PC-3 (cell line): ENCODE results near the gene KIF20B.

ENCODE experiments used
- EZH2 ChIP-seq: fragments of 300-600 bp; sonication (generic); IDR thresholded peaks from one replicate; pipeline ENCODE4 v1.6.1; 2017; ENCODE audit warnings: antibody characterized with exemption, mild to moderate bottlenecking, low read length; ENCODE audit not compliant: unreplicated experiment
- EZH2phosphoT487 ChIP-seq: fragments of 300-600 bp; sonication (generic); IDR thresholded peaks from 2 replicates; pipeline ENCODE4 v1.6.1; 2018; ENCODE audit warnings: mild to moderate bottlenecking, antibody characterized with exemption, low read length, borderline replicate concordance
- TF ChIP-seq, protein P1 (sequence below): fragments of 300-600 bp; sonication (generic); conservative IDR thresholded peaks from 2 replicates; pipeline ENCODE4 v1.5.1; 2017; ENCODE audit warnings: antibody characterized with exemption, low read depth, mild to moderate bottlenecking, low read length

GRCh38 chr10:89666138-89666537 is 35.3 kb upstream of the KIF20B start:
- TF ChIP-seq, protein P1, sequence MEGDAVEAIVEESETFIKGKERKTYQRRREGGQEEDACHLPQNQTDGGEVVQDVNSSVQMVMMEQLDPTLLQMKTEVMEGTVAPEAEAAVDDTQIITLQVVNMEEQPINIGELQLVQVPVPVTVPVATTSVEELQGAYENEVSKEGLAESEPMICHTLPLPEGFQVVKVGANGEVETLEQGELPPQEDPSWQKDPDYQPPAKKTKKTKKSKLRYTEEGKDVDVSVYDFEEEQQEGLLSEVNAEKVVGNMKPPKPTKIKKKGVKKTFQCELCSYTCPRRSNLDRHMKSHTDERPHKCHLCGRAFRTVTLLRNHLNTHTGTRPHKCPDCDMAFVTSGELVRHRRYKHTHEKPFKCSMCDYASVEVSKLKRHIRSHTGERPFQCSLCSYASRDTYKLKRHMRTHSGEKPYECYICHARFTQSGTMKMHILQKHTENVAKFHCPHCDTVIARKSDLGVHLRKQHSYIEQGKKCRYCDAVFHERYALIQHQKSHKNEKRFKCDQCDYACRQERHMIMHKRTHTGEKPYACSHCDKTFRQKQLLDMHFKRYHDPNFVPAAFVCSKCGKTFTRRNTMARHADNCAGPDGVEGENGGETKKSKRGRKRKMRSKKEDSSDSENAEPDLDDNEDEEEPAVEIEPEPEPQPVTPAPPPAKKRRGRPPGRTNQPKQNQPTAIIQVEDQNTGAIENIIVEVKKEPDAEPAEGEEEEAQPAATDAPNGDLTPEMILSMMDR, result no peak
- no peak for TF ChIP-seq EZH2
- no peak for TF ChIP-seq EZH2phosphoT487
